ENCODE data around the gene JARID2. TPM values are rescaled to one million over a fixed set of nuclear protein-coding genes. Genes with fewer than 3 reads are reported as not detected.

JARID2 gene
- total and polyA plus RNA-seq, 9 of the 15 experiments (the other 6 are each of a cell fraction or from before 2014, with no cell fraction given) = 5.0 to 29.0 (median 15.6) TPM

- POLR2A ChIA-PET = interaction anchor here (0.5 kb wide), 1 partner anchor 8 kb away, joined by 3 read pairs; no protein-coding TSS in a partner anchor
- FAIRE-seq (no peak), ATAC-seq (no peak), DNase-seq (ENCODE audit: extremely low read depth in 1 of 4, low spot score in 3 of 4) (no peak)
- Histone ChIP-seq H3K79me2 (ENCODE audit: control insufficient read depth, insufficient read depth, low read length) (peaks cover 39% of the 10 kb centered on the region), H3K36me3 (ENCODE audit: control insufficient read depth, insufficient read depth, low read length) (peaks cover 14% of the 10 kb centered on the region), H4K20me1 (replicated peaks; ENCODE audit: control insufficient read depth, insufficient read depth, low read length) (no peaks in the 10 kb centered on the region), H3K9me3 (replicated peaks; ENCODE audit: control insufficient read depth, insufficient read depth, low read depth, low read length) (peaks cover 12% of the 10 kb centered on the region), H3K9ac (ENCODE audit: insufficient read depth in 1 of 2, low read depth in 2 of 2, low read length in 2 of 2) (no peak overlapping the region), H3K27ac (ENCODE audit: extremely low read depth, low read depth, low read length) (no peak overlapping the region), H3K4me1 (replicated peaks in 1 of 2; ENCODE audit: control insufficient read depth in 2 of 2, insufficient read depth in 2 of 2, low read length in 2 of 2) (peaks cover 0 to 6% of the 10 kb centered on the region in 2 experiments; a peak in 2 of 5 replicates), H3K9me1 (ENCODE audit: control insufficient read depth, insufficient read depth, low read length) (no peaks in the 10 kb centered on the region), H2AFZ (ENCODE audit: low read depth, low read length) (no peak overlapping the region), H3K4me2 (ENCODE audit: insufficient read depth, low read length) (no peak overlapping the region), H3K27me3 (ENCODE audit: control insufficient read depth in 2 of 2, insufficient read depth in 2 of 2, low read length in 2 of 2) (no peaks in the 10 kb centered on the region), H3K4me3 (no peak overlapping the region)
- CTCF ChIA-PET (ENCODE audit: low intra/inter-chr PET ratio) = no interaction called here
- in situ Hi-C loops (cut with MboI) (no loop called here), intact Hi-C loops (cut with micrococcal nuclease) (no loop called here)
- no TSS peak for BruUV-seq (replicated peaks)
- TF ChIP-seq E2F8 (IDR thresholded peaks at IDR 0.05; ENCODE audit: low read depth, partially characterized antibody) (no peak), RBM17 (IDR thresholded peaks at IDR 0.05; ENCODE audit: borderline replicate concordance, low read depth, low read length) (no peak), TGIF2 (CRISPR knock-in tag; IDR thresholded peaks at IDR 0.05) (no peak), FOXK2 (conservative IDR thresholded peaks at IDR 0.05 in 1 of 2, IDR thresholded peaks at IDR 0.05 in 1 of 2; ENCODE audit: low read depth in 2 of 2) (no peak), SMC3 (conservative IDR thresholded peaks at IDR 0.05; ENCODE audit: insufficient read depth, low read depth, low read length) (no peak), E2F3 (CRISPR knock-in tag; IDR thresholded peaks at IDR 0.05) (no peak), PHF8 (IDR thresholded peaks at IDR 0.05; ENCODE audit: borderline replicate concordance, low read length) (no peak), SRSF7 (optimal IDR thresholded peaks at IDR 0.05; ENCODE audit: low read depth, low read length) (no peak), CHCHD3 (CRISPR knock-in tag; IDR thresholded peaks at IDR 0.05) (no peak), TEAD4 (IDR thresholded peaks at IDR 0.05; ENCODE audit: low read length) (no peak), TEAD4 (CRISPR knock-in tag; IDR thresholded peaks at IDR 0.05; ENCODE audit: borderline replicate concordance) (no peak), ETV5 (CRISPR knock-in tag; IDR thresholded peaks at IDR 0.05; ENCODE audit: low read depth) (no peak), ZNF12 (CRISPR knock-in tag; IDR thresholded peaks at IDR 0.05) (no peak), SREBF1 (IDR thresholded peaks at IDR 0.05; ENCODE audit: borderline replicate concordance, low read depth, low read length) (no peak), SP2 (IDR thresholded peaks at IDR 0.05; ENCODE audit: extremely low read depth, low read depth, low read length, poor library complexity, severe bottlenecking) (no peak)
- WGBS (ENCODE audit: insufficient coverage, low coverage, missing lambda C conversion rate) = 96% methylated on average over 6 of the region's 6 CpGs
Observed at GRCh38 chr6:15416932-15417509, 171.2 kb downstream of the JARID2 start.

Data from K562 (cell line).